Uterus (tissue), 4 donors: ENCODE results near the gene SPATA21. TPM values are rescaled to one million over a fixed set of nuclear protein-coding genes. Genes with fewer than 3 reads are reported as not detected.
"Not testable (repeated sequence)": the region's sequence is repeated elsewhere in the genome, so short reads cannot be mapped to it uniquely, and the experiment has no call there.

Experiments
- DNase-seq, 2 donors: peaks; one replicate each; pipeline ENCODE4 v3.0.0-alpha.2; 2019 to 2020
- H3K27ac ChIP-seq, 2 donors: fragments of 200-600 bp; sonication (generic); 1 replicate in 1 of 2; 2 replicates in 1 of 2; pipeline ENCODE4 v1.5.1; 2016 to 2018
- H3K27me3 ChIP-seq, 2 donors: fragments of 200-600 bp; sonication (generic); one replicate each; pipeline ENCODE4 v1.5.1; 2018 to 2019; ENCODE audit warnings: control low read depth in 1 of 2
- H3K36me3 ChIP-seq, 2 donors: fragments of 200-600 bp; sonication (generic); one replicate each; pipeline ENCODE4 v1.5.1; 2019; ENCODE audit warnings: control low read depth in 1 of 2
- H3K4me1 ChIP-seq, 2 donors: fragments of 200-600 bp; sonication (generic); one replicate each; pipeline ENCODE4 v1.5.1; 2018 to 2019; ENCODE audit warnings: control low read depth in 1 of 2
- H3K4me3 ChIP-seq, 2 donors: fragments of 200-600 bp; sonication (generic); 1 replicate in 1 of 2; 2 replicates in 1 of 2; pipeline ENCODE4 v1.5.1; 2018 to 2019; ENCODE audit warnings: mild to moderate bottlenecking in 1 of 2
- H3K9me3 ChIP-seq, 2 donors: fragments of 200-600 bp; sonication (generic); one replicate each; pipeline ENCODE4 v1.5.1; 2019; ENCODE audit warnings: control low read depth in 1 of 2
- POLR2A ChIP-seq, 2 donors: fragments of 450-650 bp; IDR thresholded peaks; one replicate each; pipeline ENCODE4 v1.6.1; 2016; ENCODE audit warnings: antibody characterized with exemption in 2 of 2, mild to moderate bottlenecking in 1 of 2, moderate library complexity in 1 of 2
- intact Hi-C: fragments of 100-400 bp; cut with DNase I; formaldehyde crosslinking; loops from one replicate; pipeline ENCODE4 v1.15.1; 2023; ENCODE audit warnings: low total_unique reads
- total RNA-seq, 4 donors: library from RNA; depleted of rRNA in 3 of 4; stranded (reverse); fragments of >200 nt in 3 of 4; gene quantifications; one replicate each; pipeline versions ENCODE4 v1.1.0 to v1.2.4, GENCODE V29; 2014 to 2023
- TF ChIP-seq, protein P1 (sequence below), 4 experiments: fragments of 200-600 bp in 2 of 4; fragments of 450-650 bp in 2 of 4; sonication (generic) in 2 of 4; IDR thresholded peaks; one replicate each; pipeline ENCODE4 v1.5.1; 2016 to 2019; ENCODE audit warnings: antibody characterized with exemption in 4 of 4, mild to moderate bottlenecking in 2 of 4, moderate library complexity in 1 of 4
- donor health status: DM: yes; HTN: yes; CAD: no.

The SPATA21 gene
- total RNA-seq, 4 donors from 2014 or later: 0.27 TPM; not detected in 3

DNA sequence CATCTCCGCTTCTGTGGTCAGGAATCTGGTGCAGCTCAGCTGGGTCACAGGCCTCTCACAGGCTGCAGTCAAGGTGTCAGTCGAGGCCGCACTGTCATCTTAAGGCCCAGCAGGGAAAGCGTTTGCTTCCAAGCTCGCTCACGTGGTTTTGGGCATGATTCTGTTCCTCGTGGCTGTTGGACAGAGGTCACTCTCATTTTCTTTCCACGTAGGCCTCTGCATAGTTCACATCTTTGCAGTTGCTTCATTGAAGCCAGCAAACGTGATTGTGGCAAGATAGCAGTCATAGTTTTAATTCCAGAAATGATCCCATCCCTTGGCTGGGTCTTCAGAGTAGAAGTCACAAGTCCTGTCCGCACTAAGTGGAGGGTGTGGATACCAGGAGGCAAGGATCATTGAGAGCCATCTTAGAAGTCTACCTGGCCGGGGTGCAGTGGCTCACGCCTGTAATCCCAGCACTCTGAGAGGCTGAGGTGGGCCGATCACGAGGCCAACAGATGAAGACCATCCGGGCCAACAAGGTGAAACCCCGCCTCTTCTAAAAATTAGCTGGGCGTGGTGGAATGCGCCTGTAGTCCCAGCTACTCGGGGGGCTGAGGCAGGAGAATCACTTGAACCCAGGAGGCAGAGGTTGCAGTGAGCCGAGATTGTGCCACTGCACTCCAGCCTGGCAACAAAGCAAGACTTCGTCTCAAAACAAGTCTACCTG, 27.8 kb upstream of the SPATA21 start:
- H3K4me3 ChIP-seq: no peak overlapping the region
- intact Hi-C loops: no loop called here
- DNase-seq: no peak
- no peak for TF ChIP-seq POLR2A (IDR thresholded peaks at IDR 0.05)
- TF ChIP-seq, protein P1, sequence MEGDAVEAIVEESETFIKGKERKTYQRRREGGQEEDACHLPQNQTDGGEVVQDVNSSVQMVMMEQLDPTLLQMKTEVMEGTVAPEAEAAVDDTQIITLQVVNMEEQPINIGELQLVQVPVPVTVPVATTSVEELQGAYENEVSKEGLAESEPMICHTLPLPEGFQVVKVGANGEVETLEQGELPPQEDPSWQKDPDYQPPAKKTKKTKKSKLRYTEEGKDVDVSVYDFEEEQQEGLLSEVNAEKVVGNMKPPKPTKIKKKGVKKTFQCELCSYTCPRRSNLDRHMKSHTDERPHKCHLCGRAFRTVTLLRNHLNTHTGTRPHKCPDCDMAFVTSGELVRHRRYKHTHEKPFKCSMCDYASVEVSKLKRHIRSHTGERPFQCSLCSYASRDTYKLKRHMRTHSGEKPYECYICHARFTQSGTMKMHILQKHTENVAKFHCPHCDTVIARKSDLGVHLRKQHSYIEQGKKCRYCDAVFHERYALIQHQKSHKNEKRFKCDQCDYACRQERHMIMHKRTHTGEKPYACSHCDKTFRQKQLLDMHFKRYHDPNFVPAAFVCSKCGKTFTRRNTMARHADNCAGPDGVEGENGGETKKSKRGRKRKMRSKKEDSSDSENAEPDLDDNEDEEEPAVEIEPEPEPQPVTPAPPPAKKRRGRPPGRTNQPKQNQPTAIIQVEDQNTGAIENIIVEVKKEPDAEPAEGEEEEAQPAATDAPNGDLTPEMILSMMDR (IDR thresholded peaks at IDR 0.05): no peak
- no peaks in the 10 kb centered on the region for H3K27me3 ChIP-seq
- no peaks in the 10 kb centered on the region for H3K36me3 ChIP-seq
- no peaks in the 10 kb centered on the region for H3K9me3 ChIP-seq
- no peaks in the 10 kb centered on the region for H3K4me1 ChIP-seq
- no peak overlapping the region for H3K27ac ChIP-seq

DNA sequence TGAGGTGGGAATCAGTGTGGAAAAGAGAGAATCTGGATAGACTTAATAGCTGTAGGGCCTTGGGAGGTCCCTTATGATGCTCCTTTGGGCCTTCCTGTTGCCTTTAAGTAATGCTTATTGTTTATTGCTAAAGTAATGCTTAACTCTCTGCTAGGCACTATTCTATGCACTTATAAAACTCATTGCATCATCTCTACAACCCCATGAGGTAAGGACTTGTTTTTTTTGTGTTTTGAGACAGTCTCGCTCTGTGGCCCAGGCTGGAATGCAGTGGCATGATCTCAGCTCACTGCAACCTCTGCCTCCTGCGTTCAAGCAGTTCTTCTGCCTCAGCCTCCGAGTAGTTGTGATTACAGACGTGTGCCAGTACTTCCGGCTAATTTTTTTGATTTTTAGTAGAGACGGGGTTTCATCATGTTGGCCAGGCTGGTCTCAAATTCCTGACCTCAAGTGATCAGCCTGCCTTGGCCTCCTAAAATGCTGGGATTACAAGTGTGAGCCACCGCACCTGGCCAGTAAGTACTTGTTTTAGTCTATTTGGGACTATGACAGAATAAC, 25.6 kb upstream of the SPATA21 start:
- H3K27ac ChIP-seq: no peak overlapping the region
- H3K4me3 ChIP-seq: no peak overlapping the region
- TF ChIP-seq, protein P1 (IDR thresholded peaks at IDR 0.05): no peak
- no peak for TF ChIP-seq POLR2A (IDR thresholded peaks at IDR 0.05)
- intact Hi-C loops: no loop called here
- H3K36me3 ChIP-seq: no peaks in the 10 kb centered on the region
- H3K9me3 ChIP-seq: no peaks in the 10 kb centered on the region
- H3K27me3 ChIP-seq: no peaks in the 10 kb centered on the region
- no peaks in the 10 kb centered on the region for H3K4me1 ChIP-seq
- DNase-seq: no peak

DNA sequence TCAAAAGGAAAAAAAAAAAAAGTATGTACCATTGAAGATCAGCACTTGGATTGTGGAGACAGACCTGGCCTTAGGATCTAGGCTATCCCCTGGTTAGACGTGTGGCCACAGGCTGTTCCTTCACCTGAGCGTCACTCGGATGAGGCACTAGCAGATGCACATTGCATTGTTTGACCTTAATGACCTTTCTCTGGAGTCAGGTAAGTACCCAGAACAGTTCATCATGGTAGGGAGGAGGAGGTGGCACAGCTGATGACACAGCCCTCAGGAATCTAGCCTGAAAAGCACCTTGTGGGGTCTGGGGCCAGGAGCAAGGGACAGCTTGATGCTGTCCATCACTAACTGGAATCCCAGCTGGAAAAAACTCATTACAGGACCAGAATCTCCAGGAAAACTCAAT, 24.5 kb upstream of the SPATA21 start:
- H3K27me3 ChIP-seq: no peaks in the 10 kb centered on the region
- DNase-seq: no peak
- TF ChIP-seq, protein P1 (IDR thresholded peaks at IDR 0.05): no peak
- no peak for TF ChIP-seq POLR2A (IDR thresholded peaks at IDR 0.05)
- H3K27ac ChIP-seq: no peak overlapping the region
- H3K36me3 ChIP-seq: no peaks in the 10 kb centered on the region
- H3K4me3 ChIP-seq: no peak overlapping the region
- intact Hi-C loops: no loop called here
- H3K9me3 ChIP-seq: no peaks in the 10 kb centered on the region
- H3K4me1 ChIP-seq: no peaks in the 10 kb centered on the region

DNA sequence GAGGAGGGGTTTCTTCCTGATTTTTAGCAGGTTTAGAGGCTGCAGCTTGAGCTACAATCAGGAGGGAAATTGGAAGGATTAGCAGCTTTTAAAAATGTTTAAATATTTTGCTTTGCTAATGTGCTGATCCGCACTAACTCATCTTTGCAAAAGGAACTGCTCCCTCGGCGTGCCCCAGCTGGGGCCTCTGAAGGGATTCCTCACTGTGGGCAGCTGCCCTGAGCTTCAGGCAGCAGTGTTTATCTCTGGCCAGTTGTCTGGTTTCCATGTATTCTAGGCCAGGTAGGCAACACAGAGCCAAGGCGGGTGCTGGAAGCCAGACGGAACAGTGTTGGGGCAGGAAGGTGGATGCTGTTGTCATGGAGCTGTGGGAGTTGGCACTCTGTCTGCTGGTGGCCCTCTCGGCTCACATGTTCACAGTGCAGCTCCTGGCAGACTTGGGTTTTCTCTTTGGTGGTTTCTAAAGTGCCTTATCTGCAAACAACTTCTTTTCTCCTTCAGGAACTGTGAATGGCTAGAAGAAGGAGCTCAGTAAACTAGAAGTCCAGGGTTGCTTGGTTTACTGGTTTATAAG, 22.2 kb upstream of the SPATA21 start:
- Histone ChIP-seq H3K36me3 (no peaks in the 10 kb centered on the region), H3K9me3 (no peaks in the 10 kb centered on the region), H3K4me3 (no peak overlapping the region), H3K4me1 (no peaks in the 10 kb centered on the region), H3K27me3 (no peaks in the 10 kb centered on the region), H3K27ac (no peak overlapping the region)
- no peak for DNase-seq
- no peak for TF ChIP-seq POLR2A (IDR thresholded peaks at IDR 0.05)
- TF ChIP-seq, protein P1 (IDR thresholded peaks at IDR 0.05): no peak
- intact Hi-C loops: no loop called here

DNA sequence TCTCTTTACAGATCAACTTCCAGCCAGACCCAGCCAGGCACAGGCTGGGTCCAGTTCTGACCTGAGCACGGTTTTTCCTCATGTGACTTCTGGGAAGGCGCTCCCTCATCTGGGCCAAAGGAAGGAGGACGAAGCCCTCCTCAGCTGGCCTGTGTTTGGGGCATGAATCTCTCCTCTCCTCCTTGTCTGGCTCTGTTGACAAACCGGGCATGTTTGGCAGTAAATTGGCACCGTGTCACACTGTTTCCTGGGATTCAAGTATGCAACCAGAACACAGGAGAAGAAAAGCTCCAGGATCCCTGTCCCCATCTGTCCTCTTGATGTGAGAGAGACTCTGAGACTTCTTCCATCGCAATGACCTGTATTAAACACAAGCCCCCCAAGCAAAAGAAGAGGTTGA, 21.6 kb upstream of the SPATA21 start:
- H3K36me3 ChIP-seq: no peaks in the 10 kb centered on the region
- no peaks in the 10 kb centered on the region for H3K4me1 ChIP-seq
- no peak for DNase-seq
- no peak for TF ChIP-seq POLR2A (IDR thresholded peaks at IDR 0.05)
- TF ChIP-seq, protein P1 (IDR thresholded peaks at IDR 0.05): no peak
- no peak overlapping the region for H3K4me3 ChIP-seq
- intact Hi-C loops: no loop called here
- no peak overlapping the region for H3K27ac ChIP-seq
- H3K27me3 ChIP-seq: no peaks in the 10 kb centered on the region
- H3K9me3 ChIP-seq: no peaks in the 10 kb centered on the region

DNA sequence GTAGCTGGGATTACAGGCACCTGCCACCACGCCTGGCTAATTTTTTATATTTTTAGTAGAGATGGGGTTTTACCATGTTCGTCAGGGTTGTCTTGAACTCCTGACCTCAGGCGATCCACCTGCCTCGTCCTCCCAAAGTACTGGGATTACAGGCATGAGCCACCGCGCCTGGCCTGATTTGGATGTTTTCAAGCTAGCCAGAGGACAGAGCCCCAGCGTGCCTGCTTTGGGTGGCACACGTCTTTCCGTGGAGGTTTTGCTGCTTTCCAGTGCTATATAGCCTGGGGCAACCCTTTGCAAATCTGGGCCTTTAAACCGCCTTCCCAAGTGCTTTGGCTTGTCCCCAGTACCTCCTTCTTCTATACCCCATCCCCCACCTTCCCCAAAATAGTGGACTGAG, 18.9 kb upstream of the SPATA21 start:
- intact Hi-C loops, H3K9me3 ChIP-seq, H3K27ac ChIP-seq, H3K4me3 ChIP-seq, H3K36me3 ChIP-seq, H3K4me1 ChIP-seq, H3K27me3 ChIP-seq, DNase-seq: not testable (repeated sequence)

DNA sequence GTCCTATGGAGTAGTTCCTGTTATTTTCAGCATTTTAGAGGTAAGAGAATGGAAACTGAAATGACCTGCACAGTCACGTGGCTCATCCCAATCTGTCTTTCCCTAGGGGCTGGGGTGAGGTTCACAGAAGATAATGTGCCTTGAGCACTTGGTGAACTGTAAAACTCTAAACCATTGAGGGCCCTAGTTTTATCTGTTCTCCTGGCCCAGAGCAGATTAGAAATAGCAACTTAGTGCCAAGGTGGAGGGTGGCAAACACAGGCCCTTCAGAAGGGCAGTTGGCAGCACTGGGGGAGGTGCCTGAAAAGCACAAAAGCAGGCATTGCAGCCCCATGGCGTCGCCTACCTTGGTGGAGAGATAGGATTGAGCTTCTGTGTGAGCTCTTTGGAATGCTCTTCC, 17.7 kb upstream of the SPATA21 start:
- H3K27ac ChIP-seq, H3K27me3 ChIP-seq, H3K36me3 ChIP-seq, H3K4me1 ChIP-seq, H3K9me3 ChIP-seq, intact Hi-C loops, H3K4me3 ChIP-seq, DNase-seq: not testable (repeated sequence)
